Fibroblast of lung (primary cell): ENCODE results near the gene MPRIP.

Source experiments
- CTCF ChIP-seq, 2 donors: IDR thresholded peaks in 1 of 2; conservative IDR thresholded peaks in 1 of 2; 1 replicate in 1 of 2; 2 replicates in 1 of 2; pipeline ENCODE4 v1.5.1; 2011 to 2012; ENCODE audit warnings: low read length in 2 of 2, control low read depth in 1 of 2, inconsistent platforms in 1 of 2, low read depth in 1 of 2, mild to moderate bottlenecking in 1 of 2
- EZH2 ChIP-seq: IDR thresholded peaks from 2 replicates; pipeline ENCODE4 v1.5.1; 2012; ENCODE audit warnings: low read length, control low read depth, mild to moderate bottlenecking; ENCODE audit errors: missing control alignments

- no peak for TF ChIP-seq CTCF (conservative IDR thresholded peaks at IDR 0.05 in 1 of 2, IDR thresholded peaks at IDR 0.05 in 1 of 2; ENCODE audit: low read depth in 1 of 2, low read length in 2 of 2)
- no peak for TF ChIP-seq EZH2
Observed at GRCh38 chr17:17180741-17181525, 138.7 kb downstream of the MPRIP start.
